Stimulated activated naive CD8-positive, alpha-beta T cell treated with anti-CD3 and anti-CD28 coated beads, Interleukin-15, amount 100 ng/mL, for 72 hours (primary cell): ENCODE results near the gene SORCS3.

Experiments used
- ATAC-seq: fragments of 150-1000 bp; cut with Tn5 transposase; 2 replicates; pipeline ENCODE4 v1.10.0; 2021; ENCODE audit warnings: mild to moderate bottlenecking, moderate library complexity
- DNase-seq, 2 donors: peaks; one replicate each; pipeline ENCODE4 v3.0.0; 2021 to 2022
- H3K27ac Mint-ChIP-seq, 2 donors: one replicate each; pipeline ENCODE4 v1.8.0; 2022; ENCODE audit warnings: mild to moderate bottlenecking in 2 of 2, mixed read lengths in 2 of 2, moderate library complexity in 2 of 2
- H3K27me3 Mint-ChIP-seq: one replicate; pipeline ENCODE4 v1.8.0; 2022; ENCODE audit warnings: mixed read lengths
- H3K4me1 Mint-ChIP-seq: one replicate; pipeline ENCODE4 v1.8.0; 2022; ENCODE audit warnings: mild to moderate bottlenecking, mixed read lengths
- H3K4me3 Mint-ChIP-seq, 2 donors: one replicate each; pipeline ENCODE4 v1.8.0; 2022; ENCODE audit warnings: mild to moderate bottlenecking in 2 of 2, mixed read lengths in 2 of 2, moderate library complexity in 1 of 2
- H3K9me3 Mint-ChIP-seq, 2 donors: one replicate each; pipeline ENCODE4 v1.8.0; 2022; ENCODE audit warnings: mixed read lengths in 2 of 2

SORCS3 gene

GRCh38 chr10:105042906-105043552, 401.9 kb downstream of the SORCS3 start:
- Mint-ChIP-seq H3K27ac (no peak overlapping the region), H3K9me3 (peaks cover 3 to 8% of the 10 kb centered on the region in 2 donors), H3K4me3 (no peak overlapping the region), H3K27me3 (no peaks in the 10 kb centered on the region), H3K4me1 (no peaks in the 10 kb centered on the region)
- DNase-seq: no peak
- no peak for ATAC-seq

GRCh38 chr10:105044902-105045301, 403.8 kb downstream of the SORCS3 start:
- no peak for DNase-seq
- no peak overlapping the region for H3K4me3 Mint-ChIP-seq
- no peak for ATAC-seq
- no peak overlapping the region for H3K27ac Mint-ChIP-seq
- no peaks in the 10 kb centered on the region for H3K4me1 Mint-ChIP-seq
- H3K9me3 Mint-ChIP-seq: peaks cover 8 to 9% of the 10 kb centered on the region in 2 donors
- no peaks in the 10 kb centered on the region for H3K27me3 Mint-ChIP-seq

- no peak overlapping the region for H3K27ac Mint-ChIP-seq
- H3K27me3 Mint-ChIP-seq: no peaks in the 10 kb centered on the region
- H3K4me1 Mint-ChIP-seq: no peaks in the 10 kb centered on the region
- no peak overlapping the region for H3K4me3 Mint-ChIP-seq
- DNase-seq (no peak), ATAC-seq (no peak)
- H3K9me3 Mint-ChIP-seq: peaks cover 8 to 10% of the 10 kb centered on the region in 2 donors
Observed at GRCh38 chr10:105056413-105056812, 415.3 kb downstream of the SORCS3 start.

GRCh38 chr10:105062951-105063350, 421.9 kb downstream of the SORCS3 start:
- H3K9me3 Mint-ChIP-seq: no peaks in the 10 kb centered on the region
- H3K4me1 Mint-ChIP-seq: no peaks in the 10 kb centered on the region
- no peaks in the 10 kb centered on the region for H3K27me3 Mint-ChIP-seq
- no peak overlapping the region for H3K4me3 Mint-ChIP-seq
- ATAC-seq (no peak), DNase-seq (no peak)
- H3K27ac Mint-ChIP-seq: no peak overlapping the region

GRCh38 chr10:105063796-105064195, 422.7 kb downstream of the SORCS3 start:
- H3K4me3 Mint-ChIP-seq: no peak overlapping the region
- H3K4me1 Mint-ChIP-seq: no peaks in the 10 kb centered on the region
- DNase-seq (peak; percentile 25 to 29), ATAC-seq (peak; percentile 79)
- no peak overlapping the region for H3K27ac Mint-ChIP-seq
- H3K27me3 Mint-ChIP-seq: no peaks in the 10 kb centered on the region
- no peaks in the 10 kb centered on the region for H3K9me3 Mint-ChIP-seq

GRCh38 chr10:105068497-105068896, 427.4 kb downstream of the SORCS3 start:
- ATAC-seq: no peak
- Mint-ChIP-seq H3K27ac (no peak overlapping the region), H3K9me3 (no peaks in the 10 kb centered on the region), H3K4me1 (no peaks in the 10 kb centered on the region), H3K4me3 (no peak overlapping the region), H3K27me3 (peaks cover 5% of the 10 kb centered on the region)
- no peak for DNase-seq

- Mint-ChIP-seq H3K9me3 (no peaks in the 10 kb centered on the region), H3K4me3 (no peak overlapping the region), H3K27ac (no peak overlapping the region), H3K27me3 (peaks cover 7% of the 10 kb centered on the region), H3K4me1 (no peaks in the 10 kb centered on the region)
- DNase-seq (no peak), ATAC-seq (no peak)
Observed at GRCh38 chr10:105070249-105070648, 429.2 kb downstream of the SORCS3 start.

GRCh38 chr10:105070952-105071351, 429.9 kb downstream of the SORCS3 start:
- no peak overlapping the region for H3K4me3 Mint-ChIP-seq
- ATAC-seq: no peak
- no peaks in the 10 kb centered on the region for H3K9me3 Mint-ChIP-seq
- no peaks in the 10 kb centered on the region for H3K4me1 Mint-ChIP-seq
- peaks cover 7% of the 10 kb centered on the region for H3K27me3 Mint-ChIP-seq
- DNase-seq: no peak
- H3K27ac Mint-ChIP-seq: no peak overlapping the region

GRCh38 chr10:105071980-105072379, 430.9 kb downstream of the SORCS3 start:
- no peak overlapping the region for H3K27ac Mint-ChIP-seq
- DNase-seq (no peak), ATAC-seq (no peak)
- H3K4me3 Mint-ChIP-seq: no peak overlapping the region
- H3K4me1 Mint-ChIP-seq: no peaks in the 10 kb centered on the region
- no peaks in the 10 kb centered on the region for H3K9me3 Mint-ChIP-seq
- peaks cover 7% of the 10 kb centered on the region for H3K27me3 Mint-ChIP-seq

- Mint-ChIP-seq H3K4me3 (no peak overlapping the region), H3K27me3 (peaks cover 7% of the 10 kb centered on the region), H3K9me3 (no peaks in the 10 kb centered on the region), H3K4me1 (no peaks in the 10 kb centered on the region), H3K27ac (no peak overlapping the region)
- ATAC-seq (no peak), DNase-seq (no peak)
Observed at GRCh38 chr10:105073999-105074398, 432.9 kb downstream of the SORCS3 start.

GRCh38 chr10:105075031-105075430, 433.9 kb downstream of the SORCS3 start:
- no peaks in the 10 kb centered on the region for H3K4me1 Mint-ChIP-seq
- DNase-seq (no peak), ATAC-seq (no peak)
- no peak overlapping the region for H3K4me3 Mint-ChIP-seq
- no peaks in the 10 kb centered on the region for H3K9me3 Mint-ChIP-seq
- H3K27ac Mint-ChIP-seq: no peak overlapping the region
- peaks cover 7% of the 10 kb centered on the region for H3K27me3 Mint-ChIP-seq

- no peaks in the 10 kb centered on the region for H3K27me3 Mint-ChIP-seq
- no peak for ATAC-seq
Observed at GRCh38 chr10:105085980-105086379, 444.9 kb downstream of the SORCS3 start.

GRCh38 chr10:105094048-105094447, 453.0 kb downstream of the SORCS3 start:
- DNase-seq (no peak), ATAC-seq (no peak)
- Mint-ChIP-seq H3K9me3 (peaks cover 0 to 7% of the 10 kb centered on the region in 2 donors), H3K27ac (no peak overlapping the region), H3K4me1 (no peaks in the 10 kb centered on the region), H3K4me3 (no peak overlapping the region), H3K27me3 (no peaks in the 10 kb centered on the region)

More at GRCh38 chr10:105085980-105086379, 444.9 kb downstream of the SORCS3 start:
- no peaks in the 10 kb centered on the region for H3K4me1 Mint-ChIP-seq
- H3K4me3 Mint-ChIP-seq: no peak overlapping the region
- H3K27ac Mint-ChIP-seq: no peak overlapping the region
- peaks cover 5 to 9% of the 10 kb centered on the region in 2 donors for H3K9me3 Mint-ChIP-seq
- DNase-seq: no peak

GRCh38 chr10:105096316-105096715, 455.2 kb downstream of the SORCS3 start:
- H3K9me3 Mint-ChIP-seq: peaks cover 0 to 5% of the 10 kb centered on the region in 2 donors

GRCh38 chr10:105102977-105103376, 461.9 kb downstream of the SORCS3 start:
- no peak for ATAC-seq
- Mint-ChIP-seq H3K27ac (no peak overlapping the region), H3K4me3 (no peak overlapping the region), H3K4me1 (no peaks in the 10 kb centered on the region), H3K9me3 (peaks cover 0 to 5% of the 10 kb centered on the region in 2 donors), H3K27me3 (no peaks in the 10 kb centered on the region)
- DNase-seq: no peak

More at GRCh38 chr10:105096316-105096715, 455.2 kb downstream of the SORCS3 start:
- H3K27me3 Mint-ChIP-seq: no peaks in the 10 kb centered on the region
- no peak for ATAC-seq
- no peak for DNase-seq
- H3K27ac Mint-ChIP-seq: no peak overlapping the region
- H3K4me1 Mint-ChIP-seq: no peaks in the 10 kb centered on the region
- no peak overlapping the region for H3K4me3 Mint-ChIP-seq

- DNase-seq (no peak), ATAC-seq (no peak)
- H3K27ac Mint-ChIP-seq: no peak overlapping the region
- H3K27me3 Mint-ChIP-seq: no peaks in the 10 kb centered on the region
- H3K4me3 Mint-ChIP-seq: no peak overlapping the region
- peaks cover 0 to 5% of the 10 kb centered on the region in 2 donors for H3K9me3 Mint-ChIP-seq
- no peaks in the 10 kb centered on the region for H3K4me1 Mint-ChIP-seq
Observed at GRCh38 chr10:105104297-105104696, 463.2 kb downstream of the SORCS3 start.

GRCh38 chr10:105109164-105109563, 468.1 kb downstream of the SORCS3 start:
- H3K4me3 Mint-ChIP-seq: no peak overlapping the region
- no peaks in the 10 kb centered on the region for H3K27me3 Mint-ChIP-seq
- H3K4me1 Mint-ChIP-seq: no peaks in the 10 kb centered on the region
- DNase-seq: no peak
- no peak overlapping the region for H3K27ac Mint-ChIP-seq
- H3K9me3 Mint-ChIP-seq: peaks cover 0 to 5% of the 10 kb centered on the region in 2 donors
- ATAC-seq: no peak
